Ishikawa (cell line): ENCODE data around the gene ACBD6.

Experiments used
- EGR1 ChIP-seq: IDR thresholded peaks from 2 replicates; pipeline ENCODE4 v1.6.1; 2012
- FOXM1 ChIP-seq: IDR thresholded peaks from 2 replicates; pipeline ENCODE4 v1.6.1; 2012; ENCODE audit warnings: low read depth, borderline replicate concordance
- MAX ChIP-seq: IDR thresholded peaks from 2 replicates; pipeline ENCODE4 v1.6.1; 2012
- NFIC ChIP-seq: IDR thresholded peaks from 2 replicates; pipeline ENCODE4 v1.6.1; 2012
- REST ChIP-seq: IDR thresholded peaks from 2 replicates; pipeline ENCODE4 v1.6.1; 2012; ENCODE audit warnings: low read depth, mild to moderate bottlenecking
- TAF1 ChIP-seq: IDR thresholded peaks from 2 replicates; pipeline ENCODE4 v1.6.1; 2012; ENCODE audit warnings: low read depth, mild to moderate bottlenecking
- TCF12 ChIP-seq: IDR thresholded peaks from 2 replicates; pipeline ENCODE4 v1.6.1; 2012; ENCODE audit warnings: low read depth
- TEAD4 ChIP-seq: IDR thresholded peaks from 2 replicates; pipeline ENCODE4 v1.6.1; 2012
- YY1 ChIP-seq: IDR thresholded peaks from 2 replicates; pipeline ENCODE4 v1.6.1; 2012; ENCODE audit warnings: low read depth
- ZBTB7A ChIP-seq: IDR thresholded peaks from 2 replicates; pipeline ENCODE4 v1.6.1; 2012; ENCODE audit warnings: low read depth

DNA sequence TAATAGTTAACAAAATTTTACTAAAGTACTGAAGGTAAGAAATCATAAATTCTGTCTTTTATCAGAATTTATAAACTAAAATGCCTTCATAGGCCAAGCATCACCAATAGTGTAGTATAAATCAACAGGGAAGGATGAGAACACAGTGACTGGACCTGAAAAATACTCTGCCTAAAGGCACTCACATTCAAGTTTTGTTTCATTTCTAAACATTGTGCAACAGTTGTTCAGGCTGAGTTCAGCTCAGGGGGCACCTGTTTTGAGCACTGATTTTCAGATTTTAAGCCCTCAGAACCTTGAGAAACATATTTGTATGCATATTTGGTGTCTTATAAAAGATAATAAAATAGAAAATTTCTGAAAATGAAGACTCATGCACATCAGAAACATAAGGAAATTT is 12.4 kb downstream of the ACBD6 start:
- TF ChIP-seq TAF1 (no peak), TEAD4 (no peak), NFIC (no peak), TCF12 (no peak), EGR1 (no peak), ZBTB7A (no peak), REST (no peak), MAX (no peak), FOXM1 (no peak), YY1 (no peak)
